Neural crest cell (in vitro differentiated cells): ENCODE measurements around the gene NEK5. TPM values are rescaled to one million over a fixed set of nuclear protein-coding genes. Genes with fewer than 3 reads are reported as not detected.

Experiments
- DNase-seq: peaks from one replicate; pipeline ENCODE4 v3.0.0; 2021; ENCODE audit warnings: low read depth, mixed read lengths, low spot score
- H3K27ac Mint-ChIP-seq: one replicate; pipeline ENCODE4 v1.8.0; 2021; ENCODE audit warnings: mild to moderate bottlenecking, mixed read lengths; ENCODE audit not compliant: unreplicated experiment
- H3K27me3 Mint-ChIP-seq: 2 replicates; pipeline ENCODE4 v1.8.0; 2021; ENCODE audit warnings: low read depth, mild to moderate bottlenecking, mixed read lengths
- H3K36me3 Mint-ChIP-seq: 2 replicates; pipeline ENCODE4 v1.8.0; 2021; ENCODE audit warnings: low read depth, mild to moderate bottlenecking, mixed read lengths
- H3K4me1 Mint-ChIP-seq: 2 replicates; pipeline ENCODE4 v1.8.0; 2021; ENCODE audit warnings: mixed read lengths
- H3K4me3 Mint-ChIP-seq: one replicate; pipeline ENCODE4 v1.8.0; 2021; ENCODE audit warnings: mild to moderate bottlenecking, mixed read lengths
- H3K9me3 Mint-ChIP-seq: 2 replicates; pipeline ENCODE4 v1.8.0; 2021; ENCODE audit warnings: mixed read lengths
- total RNA-seq: library from RNA; stranded (reverse); gene quantifications from 2 replicates; pipeline ENCODE4 v1.2.1, GENCODE V29; 2021
- TF ChIP-seq, protein P1 (sequence below): fragments of 200-600 bp; sonication (generic); conservative IDR thresholded peaks from 2 replicates; pipeline ENCODE4 v1.5.0; 2021; ENCODE audit warnings: antibody characterized with exemption, mild to moderate bottlenecking

Gene NEK5
- total RNA-seq, 1 donor from 2014 or later: 0.12 TPM

DNA sequence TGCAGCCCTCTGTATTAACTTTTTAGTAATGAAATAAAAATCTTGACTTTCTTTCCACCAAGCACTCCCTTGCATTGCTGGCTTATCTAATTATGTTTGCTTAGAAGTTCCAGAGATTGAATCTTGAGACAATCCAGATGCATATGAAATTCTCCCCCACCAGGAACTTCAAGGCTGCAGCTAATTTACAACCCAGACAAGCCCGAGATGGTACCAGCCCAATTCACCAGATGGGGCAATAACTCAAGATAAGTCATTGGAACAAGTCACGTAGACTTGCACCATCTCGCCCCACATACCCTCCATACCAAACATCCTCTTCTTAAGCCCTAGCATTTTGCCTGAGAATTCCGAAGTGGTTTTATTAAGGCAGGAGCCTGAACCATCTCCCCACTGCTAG, 75.4 kb downstream of the NEK5 start:
- no peak overlapping the region for H3K4me3 Mint-ChIP-seq
- peaks cover 3% of the 10 kb centered on the region for H3K9me3 Mint-ChIP-seq
- H3K27ac Mint-ChIP-seq: no peak overlapping the region
- no peak for DNase-seq
- TF ChIP-seq, protein P1, sequence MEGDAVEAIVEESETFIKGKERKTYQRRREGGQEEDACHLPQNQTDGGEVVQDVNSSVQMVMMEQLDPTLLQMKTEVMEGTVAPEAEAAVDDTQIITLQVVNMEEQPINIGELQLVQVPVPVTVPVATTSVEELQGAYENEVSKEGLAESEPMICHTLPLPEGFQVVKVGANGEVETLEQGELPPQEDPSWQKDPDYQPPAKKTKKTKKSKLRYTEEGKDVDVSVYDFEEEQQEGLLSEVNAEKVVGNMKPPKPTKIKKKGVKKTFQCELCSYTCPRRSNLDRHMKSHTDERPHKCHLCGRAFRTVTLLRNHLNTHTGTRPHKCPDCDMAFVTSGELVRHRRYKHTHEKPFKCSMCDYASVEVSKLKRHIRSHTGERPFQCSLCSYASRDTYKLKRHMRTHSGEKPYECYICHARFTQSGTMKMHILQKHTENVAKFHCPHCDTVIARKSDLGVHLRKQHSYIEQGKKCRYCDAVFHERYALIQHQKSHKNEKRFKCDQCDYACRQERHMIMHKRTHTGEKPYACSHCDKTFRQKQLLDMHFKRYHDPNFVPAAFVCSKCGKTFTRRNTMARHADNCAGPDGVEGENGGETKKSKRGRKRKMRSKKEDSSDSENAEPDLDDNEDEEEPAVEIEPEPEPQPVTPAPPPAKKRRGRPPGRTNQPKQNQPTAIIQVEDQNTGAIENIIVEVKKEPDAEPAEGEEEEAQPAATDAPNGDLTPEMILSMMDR: no peak
- peaks cover 2% of the 10 kb centered on the region for H3K36me3 Mint-ChIP-seq
- no peaks in the 10 kb centered on the region for H3K27me3 Mint-ChIP-seq
- no peaks in the 10 kb centered on the region for H3K4me1 Mint-ChIP-seq

DNA sequence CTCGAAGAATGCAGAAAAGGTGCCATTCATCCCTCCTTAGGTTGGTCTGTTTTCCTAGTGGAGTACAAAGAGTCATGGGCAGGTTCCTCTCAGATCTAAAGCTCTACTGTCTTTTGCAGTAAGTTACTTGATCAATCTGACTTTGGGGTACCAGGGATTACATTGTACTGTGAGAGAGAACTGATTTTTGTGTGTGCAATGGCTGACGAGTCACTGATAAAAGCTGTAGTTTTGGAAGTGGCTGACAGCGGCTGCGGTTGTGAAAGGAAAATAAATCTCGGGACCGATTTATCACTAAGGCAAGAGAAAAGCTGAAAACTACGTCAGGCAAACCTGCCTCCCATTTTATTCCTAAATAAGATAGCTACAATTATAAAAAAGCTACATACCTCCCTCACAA, 77.5 kb downstream of the NEK5 start:
- no peak overlapping the region for H3K27ac Mint-ChIP-seq
- TF ChIP-seq, protein P1: no peak
- no peak for DNase-seq
- peaks cover 4% of the 10 kb centered on the region for H3K9me3 Mint-ChIP-seq
- H3K4me1 Mint-ChIP-seq: no peaks in the 10 kb centered on the region
- no peaks in the 10 kb centered on the region for H3K27me3 Mint-ChIP-seq
- H3K4me3 Mint-ChIP-seq: no peak overlapping the region
- H3K36me3 Mint-ChIP-seq: peaks cover 2% of the 10 kb centered on the region

DNA sequence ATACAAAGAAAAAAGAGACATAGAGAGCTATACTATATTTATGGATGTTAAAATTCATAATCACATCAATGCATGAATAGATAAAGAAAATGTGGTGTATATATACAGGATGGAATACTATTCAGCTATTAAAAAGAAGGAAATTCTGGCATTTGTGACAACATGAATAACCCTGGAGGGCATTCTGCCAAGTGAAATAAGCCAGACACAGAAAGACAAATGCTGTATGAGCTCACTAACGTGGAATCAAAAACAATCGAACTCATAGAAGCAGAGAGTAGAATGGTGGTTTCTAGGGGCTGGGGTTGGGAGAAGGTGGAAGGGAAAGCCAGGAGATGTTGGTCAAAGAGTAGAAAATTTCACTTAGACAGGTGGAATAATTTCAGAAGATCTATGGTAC, 80.4 kb downstream of the NEK5 start:
- DNase-seq: no peak
- Mint-ChIP-seq H3K4me1 (no peaks in the 10 kb centered on the region), H3K4me3 (no peak overlapping the region), H3K9me3 (peaks cover 7% of the 10 kb centered on the region), H3K36me3 (peaks cover 3% of the 10 kb centered on the region), H3K27ac (no peak overlapping the region), H3K27me3 (no peaks in the 10 kb centered on the region)
- TF ChIP-seq, protein P1: no peak

DNA sequence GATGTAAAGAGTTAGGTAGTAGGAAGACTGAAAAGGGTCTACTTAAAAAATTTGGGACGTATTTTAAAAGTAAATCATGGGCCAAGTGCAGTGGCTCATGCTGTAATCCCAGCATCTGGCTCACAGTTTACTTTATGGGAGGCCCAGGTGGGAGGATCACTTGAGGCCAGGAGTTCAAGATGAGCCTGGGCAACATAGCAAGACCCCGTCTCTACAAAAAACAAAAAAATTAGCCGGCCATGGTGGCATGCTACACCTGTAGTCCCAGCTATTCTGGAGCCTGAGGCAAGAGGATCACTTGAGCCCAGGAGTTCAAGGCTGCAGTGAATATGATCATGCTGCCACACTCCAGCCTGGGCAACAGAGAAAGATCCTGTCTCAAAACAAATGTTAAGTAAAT, 81.4 kb downstream of the NEK5 start:
- peaks cover 3% of the 10 kb centered on the region for H3K36me3 Mint-ChIP-seq
- peaks cover 7% of the 10 kb centered on the region for H3K9me3 Mint-ChIP-seq
- no peak overlapping the region for H3K4me3 Mint-ChIP-seq
- DNase-seq: no peak
- H3K4me1 Mint-ChIP-seq: no peaks in the 10 kb centered on the region
- TF ChIP-seq, protein P1: no peak
- no peaks in the 10 kb centered on the region for H3K27me3 Mint-ChIP-seq
- H3K27ac Mint-ChIP-seq: no peak overlapping the region

DNA sequence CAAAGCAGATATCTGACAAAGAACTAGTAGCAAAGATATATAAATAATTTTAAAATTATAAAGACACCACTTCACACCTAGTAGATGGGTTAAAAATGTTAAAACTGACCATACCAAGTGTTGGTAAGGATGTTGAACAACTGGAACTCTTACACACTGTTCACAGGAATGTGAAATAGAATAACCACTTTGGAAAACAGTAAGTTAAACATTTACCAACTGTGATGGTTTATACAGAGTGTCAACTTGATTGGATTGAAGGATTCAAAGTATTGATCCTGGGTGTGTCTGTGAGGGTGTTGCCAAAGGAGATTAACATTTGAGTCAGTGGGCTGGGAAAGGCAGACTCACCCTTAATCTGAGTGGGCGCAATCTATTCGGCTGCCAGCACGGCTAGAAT, 85.2 kb downstream of the NEK5 start:
- no peaks in the 10 kb centered on the region for H3K27me3 Mint-ChIP-seq
- peaks cover 10% of the 10 kb centered on the region for H3K36me3 Mint-ChIP-seq
- TF ChIP-seq, protein P1: no peak
- no peak overlapping the region for H3K4me3 Mint-ChIP-seq
- no peak for DNase-seq
- no peaks in the 10 kb centered on the region for H3K4me1 Mint-ChIP-seq
- H3K27ac Mint-ChIP-seq: no peak overlapping the region
- peaks cover 13% of the 10 kb centered on the region for H3K9me3 Mint-ChIP-seq

DNA sequence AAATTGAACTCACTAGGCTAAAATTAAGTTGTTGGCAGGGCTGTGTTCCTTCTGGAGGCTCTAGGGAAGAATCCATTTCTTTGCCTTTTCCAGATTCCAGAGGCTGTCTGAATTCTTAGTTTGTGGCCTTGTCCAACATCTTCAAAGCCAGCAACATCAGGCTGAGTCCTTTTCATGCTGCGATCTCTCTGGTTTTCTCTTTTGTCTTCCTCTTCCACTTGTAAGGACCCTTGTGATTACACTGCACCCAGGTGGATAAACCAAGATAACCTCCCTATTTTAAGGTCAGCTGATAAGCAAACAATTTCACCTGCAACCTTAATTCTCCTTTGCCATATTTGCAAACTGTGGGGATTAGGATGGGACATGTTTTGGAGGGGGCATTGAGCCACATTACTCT, 92.8 kb downstream of the NEK5 start:
- Mint-ChIP-seq H3K27ac (no peak overlapping the region), H3K9me3 (peaks cover 8% of the 10 kb centered on the region), H3K4me3 (no peak overlapping the region), H3K27me3 (no peaks in the 10 kb centered on the region), H3K36me3 (peaks cover 9% of the 10 kb centered on the region), H3K4me1 (peaks cover 5% of the 10 kb centered on the region)
- TF ChIP-seq, protein P1: no peak
- DNase-seq: no peak
